IMR-90 (cell line): ENCODE data around the gene CSRP2. TPM values are rescaled to one million over a fixed set of nuclear protein-coding genes. Genes with fewer than 3 reads are reported as not detected.

Source experiments
- ATAC-seq: fragments of 200-7000 bp; cut with Tn5 transposase; 2 replicates; pipeline ENCODE4 v1.9.1; 2020; ENCODE audit warnings: low read depth, mild to moderate bottlenecking, moderate library complexity
- BruUV-seq: library from RNA; stranded (reverse); fragments of 400-500 nt; replicated peaks from 2 replicates; lab custom pipeline; 2021; lab: Mats Ljungman, UMichigan
- CTCF ChIA-PET: fragments of 300-600 bp; formaldehyde crosslinking; extraction: SDS; loops from one replicate; lab custom pipeline; 2021; ENCODE audit warnings: antibody characterized with exemption; lab: Yijun Ruan, JAX
- POLR2A ChIA-PET: fragments of 300-600 bp; sonication (Branson Sonifier 250); formaldehyde crosslinking; loops from one replicate; lab custom pipeline; 2022; ENCODE audit warnings: antibody characterized with exemption; ENCODE audit not compliant: unreplicated experiment; lab: Charles Lee
- DNase-seq: peaks from one replicate; pipeline ENCODE4 v3.0.0; 2013
- H2AFZ ChIP-seq: replicated peaks from 2 replicates; pipeline ENCODE3; 2013; ENCODE audit warnings: low read length, mild to moderate bottlenecking; ENCODE audit not compliant: poor library complexity
- H2AK5ac ChIP-seq: 2 replicates; pipeline ENCODE4 v1.6.1; 2013; ENCODE audit warnings: low read depth, low read length, inconsistent platforms
- H2AK9ac ChIP-seq: replicated peaks from 2 replicates; pipeline ENCODE3; 2013; ENCODE audit warnings: mild to moderate bottlenecking, low read depth, low read length, moderate library complexity; ENCODE audit not compliant: poor library complexity
- H2BK120ac ChIP-seq: 2 replicates; pipeline ENCODE4 v1.6.1; 2013; ENCODE audit warnings: low read depth, low read length, inconsistent platforms
- H2BK15ac ChIP-seq: 3 replicates; pipeline ENCODE4 v1.6.1; 2013; ENCODE audit warnings: low read depth, low read length, inconsistent platforms
- H2BK20ac ChIP-seq: 2 replicates; pipeline ENCODE4 v1.6.1; 2013; ENCODE audit warnings: low read depth, mild to moderate bottlenecking, inconsistent platforms, low read length, moderate library complexity
- H2BK5ac ChIP-seq: 2 replicates; pipeline ENCODE4 v1.6.1; 2013; ENCODE audit warnings: mild to moderate bottlenecking, low read depth, low read length, inconsistent platforms; ENCODE audit not compliant: poor library complexity, severe bottlenecking
- H3K14ac ChIP-seq: replicated peaks from 2 replicates; pipeline ENCODE4 v1.6.1; 2013; ENCODE audit warnings: low read depth, low read length, inconsistent platforms
- H3K18ac ChIP-seq: 2 replicates; pipeline ENCODE4 v1.6.1; 2013; ENCODE audit warnings: low read depth, low read length, control low read depth
- H3K23ac ChIP-seq: 2 replicates; pipeline ENCODE4 v1.6.1; 2013; ENCODE audit warnings: low read depth, low read length, inconsistent platforms
- H3K27ac ChIP-seq: 2 replicates; pipeline ENCODE4 v1.5.1; 2013; ENCODE audit warnings: mild to moderate bottlenecking, control low read depth, low read length; ENCODE audit not compliant: insufficient read depth
- H3K27me3 ChIP-seq: 2 replicates; pipeline ENCODE4 v1.6.1; 2013; ENCODE audit warnings: low read length; ENCODE audit not compliant: control insufficient read depth, insufficient read depth
- H3K36me3 ChIP-seq: 2 replicates; pipeline ENCODE4 v1.6.1; 2013; ENCODE audit warnings: low read length, mixed read lengths; ENCODE audit not compliant: control insufficient read depth, insufficient read depth
- H3K4ac ChIP-seq: 2 replicates; pipeline ENCODE4 v1.6.1; 2013; ENCODE audit warnings: low read depth, low read length, inconsistent platforms
- H3K4me1 ChIP-seq: 2 replicates; pipeline ENCODE4 v1.6.1; 2013; ENCODE audit warnings: low read length, mixed read lengths; ENCODE audit not compliant: control insufficient read depth, insufficient read depth
- H3K4me2 ChIP-seq: 2 replicates; pipeline ENCODE4 v1.6.1; 2013; ENCODE audit warnings: low read depth, mild to moderate bottlenecking, control low read depth, low read length, moderate library complexity
- H3K4me3 ChIP-seq: 2 replicates; pipeline ENCODE4 v1.5.1; 2013; ENCODE audit warnings: low read depth, mild to moderate bottlenecking, control low read depth, low read length, moderate library complexity; ENCODE audit not compliant: insufficient read depth
- H3K56ac ChIP-seq: 2 replicates; pipeline ENCODE4 v1.6.1; 2013; ENCODE audit warnings: low read length, inconsistent platforms; ENCODE audit not compliant: insufficient read depth; ENCODE audit errors: extremely low read depth
- H3K79me1 ChIP-seq, 2 experiments: 2 replicates each; pipeline ENCODE4 v1.6.1; 2013; ENCODE audit warnings: low read length in 2 of 2, inconsistent platforms in 1 of 2, low read depth in 1 of 2
- H3K9ac ChIP-seq: 2 replicates; pipeline ENCODE4 v1.6.1; 2013; ENCODE audit warnings: low read depth, low read length, control low read depth
- H3K9me1 ChIP-seq: 2 replicates; pipeline ENCODE4 v1.6.1; 2013; ENCODE audit warnings: low read length, inconsistent platforms; ENCODE audit not compliant: insufficient read depth
- H3K9me3 ChIP-seq: 2 replicates; pipeline ENCODE4 v1.6.1; 2013; ENCODE audit warnings: low read length; ENCODE audit not compliant: control insufficient read depth, insufficient read depth
- H4K20me1 ChIP-seq: 2 replicates; pipeline ENCODE4 v1.6.1; 2013; ENCODE audit warnings: low read length, inconsistent platforms; ENCODE audit not compliant: insufficient read depth
- H4K5ac ChIP-seq: 2 replicates; pipeline ENCODE4 v1.6.1; 2013; ENCODE audit warnings: mild to moderate bottlenecking, low read depth, low read length, control low read depth
- H4K8ac ChIP-seq, 2 experiments: 2 replicates each; pipeline ENCODE4 v1.6.1; 2013; ENCODE audit warnings: low read depth in 2 of 2, low read length in 2 of 2, control low read depth in 1 of 2, inconsistent platforms in 1 of 2
- H4K91ac ChIP-seq: 2 replicates; pipeline ENCODE4 v1.6.1; 2013; ENCODE audit warnings: low read depth, low read length, inconsistent platforms; ENCODE audit not compliant: insufficient read depth
- CHD1 ChIP-seq: IDR thresholded peaks from 2 replicates; pipeline ENCODE4 v1.6.1; 2012; ENCODE audit warnings: low read depth, low read length, improper control_type of control experiment
- MAFK ChIP-seq: IDR thresholded peaks from 2 replicates; pipeline ENCODE4 v1.6.1; 2012; ENCODE audit warnings: low read depth, low read length, improper control_type of control experiment
- MAZ ChIP-seq: IDR thresholded peaks from 2 replicates; pipeline ENCODE4 v1.6.1; 2012; ENCODE audit warnings: low read depth, mild to moderate bottlenecking, low read length, improper control_type of control experiment, moderate library complexity, borderline replicate concordance
- MXI1 ChIP-seq: IDR thresholded peaks from 2 replicates; pipeline ENCODE4 v1.6.1; 2012; ENCODE audit warnings: low read depth, mild to moderate bottlenecking, low read length, moderate library complexity, borderline replicate concordance
- NFE2L2 ChIP-seq: fragments of 150-350 bp; IDR thresholded peaks from 2 replicates; pipeline ENCODE4 v1.6.1; 2016; ENCODE audit warnings: low read depth, mild to moderate bottlenecking, low read length
- SMC3 ChIP-seq: fragments of 150-350 bp; IDR thresholded peaks from 2 replicates; pipeline ENCODE4 v1.6.1; 2016; ENCODE audit warnings: low read depth, mild to moderate bottlenecking, antibody characterized with exemption, low read length, moderate library complexity
- WGBS, 2 experiments: methylation state at CpG; one replicate each; pipeline versions ENCODE4 v1.1.5 to v1.1.7; 2013; ENCODE audit warnings: missing lambda C conversion rate in 2 of 2; ENCODE audit not compliant: insufficient read length in 1 of 2; ENCODE audit errors: extremely low coverage in 2 of 2; 5-methylcytosine and 5-hydroxymethylcytosine counted together
- dilution Hi-C: fragments of 300-500 bp; cut with HindIII; formaldehyde crosslinking; loops from one replicate; pipeline ENCODE4 v1.14.3; 2018; ENCODE audit warnings: low sequenced_read_pairs; ENCODE audit not compliant: unreplicated experiment
- in situ Hi-C: fragments of 300-500 bp; cut with MboI; formaldehyde crosslinking; loops from 3 replicates; pipeline ENCODE4 v1.14.3; 2019; ENCODE audit warnings: low sequenced_read_pairs, inconsistent platforms, mixed read lengths
- intact Hi-C: fragments of 100-400 bp; cut with micrococcal nuclease; formaldehyde crosslinking; loops from 2 replicates; pipeline ENCODE4 v1.10.0; 2022
- polyA plus RNA-seq, 3 experiments: library from polyadenylated mRNA; depleted of rRNA; stranded (reverse); fragments of >200 nt; gene quantifications; 2 replicates each; pipeline ENCODE4 v1.2.3, GENCODE V29; 2012; ENCODE audit warnings: low replicate concordance in 1 of 3
- total RNA-seq: library from RNA; depleted of rRNA; stranded (reverse); fragments of >200 nt; gene quantifications from 2 replicates; pipeline ENCODE4 v1.2.3, GENCODE V29; 2012
- TF ChIP-seq, protein P1 (sequence below): fragments of 150-350 bp; IDR thresholded peaks from 2 replicates; pipeline ENCODE4 v1.6.1; 2017; ENCODE audit warnings: mild to moderate bottlenecking, antibody characterized with exemption, low read length, low read depth
- TF ChIP-seq, protein P2 (sequence below): fragments of 150-350 bp; IDR thresholded peaks from 2 replicates; pipeline ENCODE4 v1.6.1; 2016; ENCODE audit warnings: low read depth, mild to moderate bottlenecking, low read length, moderate library complexity, borderline replicate concordance
- TF ChIP-seq, protein P3 (sequence below): conservative IDR thresholded peaks from 2 replicates; pipeline ENCODE4 v1.5.1; 2012; ENCODE audit warnings: mild to moderate bottlenecking, low read depth, low read length, improper control_type of control experiment

CSRP2 gene
- total and polyA plus RNA-seq, 2 of the 4 experiments (the other 2 are of a cell fraction): 156 to 179 TPM

DNA sequence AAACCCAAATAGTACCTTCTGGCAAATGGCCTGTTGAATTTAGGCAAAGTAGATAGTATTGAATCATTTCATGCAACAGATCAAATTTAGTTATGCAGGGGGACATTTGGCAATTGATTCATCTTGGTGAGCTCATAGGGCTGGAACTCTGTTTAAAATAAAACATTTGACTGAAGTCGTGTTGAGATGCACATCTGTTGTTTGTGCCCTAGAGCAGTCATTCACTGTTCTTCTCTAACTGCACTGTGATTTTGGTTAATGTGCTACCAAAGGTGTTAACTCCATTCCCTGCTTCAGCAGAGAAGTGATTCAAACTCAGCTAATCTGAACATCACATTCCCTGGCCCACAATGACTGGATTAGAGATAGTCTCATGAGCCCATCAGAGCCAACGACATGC is 44.0 kb upstream of the CSRP2 start:
- Histone ChIP-seq H3K9ac (no peak overlapping the region), H4K91ac (no peak overlapping the region), H2BK20ac (peak overlapping the region; percentile 71), H3K4me2 (no peak overlapping the region), H4K5ac (peak overlapping the region; percentile 74; the same call in 1 of the 2 replicates), H3K9me3 (no peaks in the 10 kb centered on the region), H3K4me3 (no peak overlapping the region), H3K56ac (no peak overlapping the region), H3K23ac (no peak overlapping the region), H3K4ac (peak overlapping the region; percentile 44; the same call in 1 of the 2 replicates), H3K36me3 (no peaks in the 10 kb centered on the region), H2BK5ac (no peak overlapping the region), H3K18ac (peak overlapping the region; percentile 88; the same call in 1 of the 2 replicates), H3K14ac (peak overlapping the region; percentile 78), H4K20me1 (no peaks in the 10 kb centered on the region), H3K79me1 (no peaks in the 10 kb centered on the region), H2AK9ac (no peak overlapping the region), H3K27ac (no peak overlapping the region), H3K9me1 (peaks cover 3% of the 10 kb centered on the region), H3K4me1 (peaks cover 4% of the 10 kb centered on the region; the same call in 1 of the 2 replicates), H2AFZ (no peak overlapping the region), H2BK120ac (peak overlapping the region; percentile 44; the same call in 1 of the 2 replicates), H4K8ac (peak overlapping the region in 1 of 2 experiments; percentile 6; a peak in 1 of 4 replicates), H3K27me3 (no peaks in the 10 kb centered on the region), H2BK15ac (peak overlapping the region; percentile 11; the same call in 1 of the 3 replicates), H2AK5ac (peak overlapping the region; percentile 11; the same call in 1 of the 2 replicates)
- DNase-seq (peak; percentile 47), ATAC-seq (peak; percentile 35; the same call in 1 of the 2 replicates)
- CTCF ChIA-PET: no interaction called here
- no peak for TF ChIP-seq SMC3
- no peak for TF ChIP-seq CHD1
- TF ChIP-seq MAZ: no peak
- no peak for TF ChIP-seq NFE2L2
- no peak for TF ChIP-seq MXI1
- TF ChIP-seq, protein P1, sequence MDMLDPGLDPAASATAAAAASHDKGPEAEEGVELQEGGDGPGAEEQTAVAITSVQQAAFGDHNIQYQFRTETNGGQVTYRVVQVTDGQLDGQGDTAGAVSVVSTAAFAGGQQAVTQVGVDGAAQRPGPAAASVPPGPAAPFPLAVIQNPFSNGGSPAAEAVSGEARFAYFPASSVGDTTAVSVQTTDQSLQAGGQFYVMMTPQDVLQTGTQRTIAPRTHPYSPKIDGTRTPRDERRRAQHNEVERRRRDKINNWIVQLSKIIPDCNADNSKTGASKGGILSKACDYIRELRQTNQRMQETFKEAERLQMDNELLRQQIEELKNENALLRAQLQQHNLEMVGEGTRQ: no peak
- TF ChIP-seq MAFK: no peak
- TF ChIP-seq, protein P2, sequence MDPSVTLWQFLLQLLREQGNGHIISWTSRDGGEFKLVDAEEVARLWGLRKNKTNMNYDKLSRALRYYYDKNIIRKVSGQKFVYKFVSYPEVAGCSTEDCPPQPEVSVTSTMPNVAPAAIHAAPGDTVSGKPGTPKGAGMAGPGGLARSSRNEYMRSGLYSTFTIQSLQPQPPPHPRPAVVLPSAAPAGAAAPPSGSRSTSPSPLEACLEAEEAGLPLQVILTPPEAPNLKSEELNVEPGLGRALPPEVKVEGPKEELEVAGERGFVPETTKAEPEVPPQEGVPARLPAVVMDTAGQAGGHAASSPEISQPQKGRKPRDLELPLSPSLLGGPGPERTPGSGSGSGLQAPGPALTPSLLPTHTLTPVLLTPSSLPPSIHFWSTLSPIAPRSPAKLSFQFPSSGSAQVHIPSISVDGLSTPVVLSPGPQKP: no peak
- TF ChIP-seq, protein P3, sequence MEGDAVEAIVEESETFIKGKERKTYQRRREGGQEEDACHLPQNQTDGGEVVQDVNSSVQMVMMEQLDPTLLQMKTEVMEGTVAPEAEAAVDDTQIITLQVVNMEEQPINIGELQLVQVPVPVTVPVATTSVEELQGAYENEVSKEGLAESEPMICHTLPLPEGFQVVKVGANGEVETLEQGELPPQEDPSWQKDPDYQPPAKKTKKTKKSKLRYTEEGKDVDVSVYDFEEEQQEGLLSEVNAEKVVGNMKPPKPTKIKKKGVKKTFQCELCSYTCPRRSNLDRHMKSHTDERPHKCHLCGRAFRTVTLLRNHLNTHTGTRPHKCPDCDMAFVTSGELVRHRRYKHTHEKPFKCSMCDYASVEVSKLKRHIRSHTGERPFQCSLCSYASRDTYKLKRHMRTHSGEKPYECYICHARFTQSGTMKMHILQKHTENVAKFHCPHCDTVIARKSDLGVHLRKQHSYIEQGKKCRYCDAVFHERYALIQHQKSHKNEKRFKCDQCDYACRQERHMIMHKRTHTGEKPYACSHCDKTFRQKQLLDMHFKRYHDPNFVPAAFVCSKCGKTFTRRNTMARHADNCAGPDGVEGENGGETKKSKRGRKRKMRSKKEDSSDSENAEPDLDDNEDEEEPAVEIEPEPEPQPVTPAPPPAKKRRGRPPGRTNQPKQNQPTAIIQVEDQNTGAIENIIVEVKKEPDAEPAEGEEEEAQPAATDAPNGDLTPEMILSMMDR: no peak
- no CpG with 5 or more reads among the region's 2 CpGs for WGBS, 2 experiments
- BruUV-seq: no TSS peak
- intact Hi-C loops (loop anchor here (5.0 kb wide), 1 partner anchor 101 kb away; no protein-coding TSS in a partner anchor), in situ Hi-C loops (no loop called here), dilution Hi-C loops (no loop called here)
- POLR2A ChIA-PET: no interaction called here
